ENCODE measurements around the gene TRPM1.

TRPM1 gene

DNA sequence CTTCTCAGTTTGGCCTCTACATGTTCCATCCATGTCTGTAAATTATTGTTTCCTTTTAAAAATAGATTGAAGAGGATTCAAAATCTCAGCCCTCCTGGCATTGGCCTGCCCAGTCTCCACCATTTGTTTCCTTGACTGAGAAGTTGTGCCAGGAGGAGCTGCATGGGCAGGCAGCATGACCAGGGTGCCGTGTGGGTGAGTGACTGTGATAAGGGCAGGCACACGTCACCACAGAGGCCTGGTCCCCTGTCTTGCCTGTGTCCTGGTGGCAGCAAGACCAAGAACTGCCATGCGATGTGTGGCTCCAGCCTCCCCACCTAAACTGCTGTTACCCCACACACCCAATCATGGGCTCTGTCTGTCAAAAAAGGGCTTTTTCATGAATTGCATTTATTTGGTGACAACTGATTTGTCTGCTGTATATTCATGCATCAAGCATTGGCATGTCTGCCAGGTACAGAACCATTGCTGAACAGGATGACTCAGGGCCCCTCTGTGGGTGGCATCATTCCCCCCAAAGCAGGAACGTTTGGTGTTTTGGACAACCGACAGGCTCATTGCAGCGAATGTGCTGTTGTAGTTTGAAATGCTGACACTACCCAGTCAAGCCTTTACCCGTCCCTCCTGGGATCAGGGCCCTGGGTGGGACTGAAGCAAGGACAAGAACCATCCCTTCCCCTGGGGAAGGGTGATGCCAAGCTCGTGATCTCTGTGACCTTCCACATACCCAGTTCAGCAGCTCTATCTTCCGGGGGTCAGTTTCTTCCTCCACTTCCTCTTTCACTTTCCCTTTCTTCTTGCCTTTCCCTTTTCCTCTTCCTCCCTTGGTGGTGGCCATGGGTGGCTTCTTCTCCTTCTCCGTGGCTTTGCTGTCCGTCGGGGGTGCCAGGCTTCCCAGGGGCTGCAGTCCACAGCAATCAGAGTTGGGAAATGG is 51.6 kb downstream of the TRPM1 start:
- DNase-seq (ENCODE audit: low read depth in 2 of 2), result no peak

DNA sequence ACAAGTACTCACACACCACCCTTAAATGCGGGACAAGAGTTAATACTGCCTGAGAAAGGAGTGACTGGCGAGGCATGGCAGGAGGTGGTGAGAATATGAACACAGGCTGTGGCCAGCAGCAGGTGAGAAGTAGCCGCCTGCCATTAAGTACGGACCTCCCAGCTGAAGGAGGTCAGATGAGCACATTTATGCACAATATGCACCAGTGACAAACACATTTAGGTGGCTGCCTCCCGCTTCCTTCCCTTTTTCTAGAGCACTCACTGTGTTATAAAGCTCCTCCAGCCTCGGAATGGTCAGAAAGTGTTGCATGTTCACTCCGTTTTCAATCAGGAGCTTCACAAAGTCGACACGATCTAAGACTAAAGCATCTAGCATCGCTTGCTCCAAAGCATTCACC is 52.4 kb downstream of the TRPM1 start:
- no peak for DNase-seq (ENCODE audit: low read depth in 2 of 2)

DNA sequence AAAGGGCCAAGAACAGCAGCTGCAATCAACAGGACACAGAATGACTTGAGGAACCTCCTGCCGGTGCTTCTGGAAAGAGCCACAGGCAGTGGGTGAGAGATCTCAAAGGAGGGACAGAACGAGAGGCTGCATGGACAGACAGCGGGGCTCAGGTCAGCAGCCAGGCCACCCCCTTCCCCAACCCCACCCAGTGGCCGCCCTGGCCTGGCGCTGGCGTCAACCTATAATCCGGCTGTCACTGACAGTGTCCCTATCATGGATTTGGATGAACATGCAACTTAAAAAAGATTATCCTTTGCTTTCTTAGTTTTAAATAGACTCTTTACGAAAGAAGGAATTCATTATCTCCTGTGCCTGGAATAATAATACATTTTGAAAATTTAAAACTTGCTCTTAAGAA is 54.1 kb downstream of the TRPM1 start:
- DNase-seq (ENCODE audit: low read depth in 2 of 2), result no peak

DNA sequence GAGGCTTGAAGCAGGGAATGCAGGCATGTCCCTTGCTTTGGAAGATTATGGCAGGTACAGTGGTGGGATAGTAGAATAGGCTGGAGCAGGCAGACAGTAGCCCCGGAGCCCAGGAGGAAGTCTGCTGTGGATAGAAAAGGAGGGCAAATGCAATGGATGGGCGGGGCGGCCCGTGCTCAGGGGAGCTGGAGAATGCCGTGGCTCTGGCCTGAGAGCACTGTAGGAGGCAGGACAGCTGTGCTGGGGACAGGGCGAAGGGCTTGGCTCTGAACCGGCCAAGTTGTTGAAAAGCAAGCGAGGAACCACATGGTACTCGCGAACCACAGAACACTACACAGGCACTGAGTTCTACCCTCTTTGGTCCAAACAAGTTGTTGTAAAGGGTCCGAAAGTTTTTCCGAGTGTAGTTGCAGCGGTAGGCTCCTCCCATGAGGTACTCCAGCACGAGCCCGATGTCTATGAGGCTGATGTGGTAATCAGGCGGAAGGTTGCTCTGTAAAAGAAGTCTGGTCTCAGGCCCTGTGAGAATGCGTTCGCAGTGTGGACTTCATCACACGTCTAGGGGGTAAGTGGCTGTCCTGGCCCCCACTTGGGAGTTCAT is 54.7 kb downstream of the TRPM1 start:
- DNase-seq (ENCODE audit: low read depth in 2 of 2), result no peak

DNA sequence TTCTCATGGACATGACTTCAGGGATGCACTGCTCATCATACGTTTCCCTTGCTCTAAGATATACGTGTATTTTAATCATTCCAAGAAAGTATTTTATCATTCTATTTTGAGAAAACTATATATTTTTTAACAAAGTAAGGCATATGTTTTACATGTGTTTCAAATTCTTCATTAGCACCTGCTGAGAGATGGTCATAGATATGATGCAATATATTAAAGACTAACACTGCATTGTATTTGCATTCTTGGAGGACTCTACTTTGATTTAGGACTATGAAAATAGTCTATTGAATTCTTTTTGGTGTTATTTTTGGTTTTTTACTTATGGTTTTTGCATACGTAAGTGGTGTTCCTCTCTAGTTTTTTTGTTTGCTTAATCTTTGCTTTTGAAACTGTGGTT is 55.9 kb downstream of the TRPM1 start:
- DNase-seq (ENCODE audit: low read depth in 2 of 2), result no peak

DNA sequence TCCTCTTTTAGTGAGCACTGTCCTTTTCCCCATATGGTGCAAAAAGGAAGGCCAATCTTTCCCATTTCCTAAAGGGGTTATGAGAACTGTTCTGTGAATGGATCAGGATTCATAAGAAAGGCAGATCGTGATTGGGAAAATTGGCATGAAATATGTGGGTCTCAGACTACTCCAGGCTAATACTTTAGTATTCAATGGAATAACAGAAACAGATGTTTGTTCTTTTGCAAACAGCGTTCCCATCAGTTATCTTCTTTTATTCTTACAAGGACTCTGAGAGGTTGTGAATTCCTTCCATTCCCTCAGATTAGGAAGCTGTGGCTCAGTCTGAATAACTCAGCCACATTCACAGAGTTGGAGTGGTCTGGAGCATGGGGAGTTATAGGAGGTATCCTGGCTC is 58.8 kb downstream of the TRPM1 start:
- no peak for DNase-seq (ENCODE audit: low read depth in 2 of 2)

DNA sequence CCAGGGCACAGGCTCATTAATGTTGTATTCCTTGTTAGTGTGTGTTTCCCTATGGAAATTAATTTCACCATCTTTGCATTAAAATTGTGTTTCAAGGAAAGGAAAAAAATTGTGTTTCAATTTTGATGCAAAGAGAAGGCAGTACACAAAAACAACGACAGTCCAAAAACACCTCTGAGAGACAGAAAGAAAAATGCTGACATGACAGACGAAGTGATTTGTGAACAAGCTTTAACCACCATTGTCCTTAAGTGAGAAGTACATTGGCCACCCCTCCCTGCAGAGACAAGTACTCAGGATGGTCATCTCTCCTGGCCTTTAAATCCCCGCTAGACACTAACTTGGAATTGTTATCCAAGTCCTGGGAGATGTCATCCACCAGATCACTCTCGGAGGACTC is 59.9 kb downstream of the TRPM1 start:
- no peak for DNase-seq (ENCODE audit: low read depth in 2 of 2)

DNA sequence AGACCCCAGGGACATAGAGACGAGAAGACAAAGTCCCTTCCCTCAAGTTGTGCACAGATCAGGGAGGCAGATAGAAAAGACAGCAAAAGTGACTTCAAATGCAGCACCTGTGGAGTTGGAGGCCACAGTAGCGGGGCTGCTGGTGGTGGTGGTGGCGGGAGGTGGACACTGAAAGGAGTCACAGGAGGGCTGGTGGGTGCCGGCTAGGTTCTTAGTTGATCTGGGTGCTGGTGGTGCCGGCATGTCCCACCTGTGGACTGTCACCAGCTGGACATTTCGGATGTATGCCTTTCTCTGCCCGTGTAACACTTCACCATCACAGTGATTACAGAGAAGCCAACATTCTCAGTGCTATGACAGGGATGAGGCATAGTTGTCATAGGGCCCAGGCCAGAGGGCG is 60.9 kb downstream of the TRPM1 start:
- no peak for DNase-seq (ENCODE audit: low read depth in 2 of 2)

DNA sequence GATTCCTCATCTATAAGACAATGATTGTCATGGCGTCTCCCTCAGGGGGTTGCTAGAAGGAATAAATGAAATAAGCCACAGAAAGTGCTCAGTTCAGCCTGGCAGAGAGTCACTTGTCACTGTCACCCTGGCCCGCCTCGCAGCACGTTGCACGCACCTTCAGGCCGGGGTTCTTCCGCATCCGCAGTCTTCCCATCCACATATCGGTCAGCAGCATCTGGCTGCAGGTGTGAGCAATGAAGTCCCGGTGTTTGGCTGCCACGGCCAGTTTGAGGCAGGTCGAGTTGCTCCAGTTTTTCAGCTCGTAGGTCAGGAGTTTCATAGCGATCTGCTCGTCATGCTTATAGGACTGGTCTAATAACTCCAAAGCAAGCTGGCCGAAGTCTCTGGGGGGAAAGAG is 61.6 kb downstream of the TRPM1 start:
- DNase-seq (ENCODE audit: low read depth in 2 of 2), result no peak

DNA sequence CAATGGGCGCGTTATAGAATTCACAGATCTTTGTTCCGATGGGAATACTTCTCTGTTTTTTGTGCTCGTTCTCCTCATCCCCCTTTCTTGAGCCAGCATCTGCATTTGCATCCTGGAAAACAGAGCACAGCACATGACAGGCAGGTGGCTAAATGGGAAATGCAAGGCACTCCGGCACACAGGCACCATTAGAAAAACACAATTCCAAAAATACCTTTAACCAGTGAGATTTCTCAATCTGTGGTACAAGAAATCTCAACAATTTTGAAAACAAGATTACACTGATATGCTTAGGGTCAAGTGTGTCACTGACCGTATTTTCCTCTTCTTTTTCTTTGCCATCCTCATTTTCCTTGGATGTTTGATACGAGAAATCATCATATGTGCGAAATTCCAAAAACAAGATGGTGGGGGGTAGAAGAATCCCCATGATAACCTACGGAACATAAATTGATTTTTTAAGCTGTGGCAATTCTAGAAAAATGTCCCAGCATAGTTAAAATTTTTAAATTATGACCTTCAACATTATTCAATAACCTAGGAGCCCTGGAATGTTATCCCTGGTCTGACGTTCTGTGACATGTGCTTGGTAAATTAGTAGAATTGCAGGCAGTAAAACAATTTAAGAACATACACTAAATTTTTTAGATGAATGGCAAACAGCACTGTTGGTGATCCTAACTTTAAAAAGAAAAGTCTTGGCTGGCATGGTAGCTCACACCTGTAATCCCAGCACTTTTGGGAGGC is 63.6 kb downstream of the TRPM1 start:
- DNase-seq (ENCODE audit: low read depth in 2 of 2), result no peak

DNA sequence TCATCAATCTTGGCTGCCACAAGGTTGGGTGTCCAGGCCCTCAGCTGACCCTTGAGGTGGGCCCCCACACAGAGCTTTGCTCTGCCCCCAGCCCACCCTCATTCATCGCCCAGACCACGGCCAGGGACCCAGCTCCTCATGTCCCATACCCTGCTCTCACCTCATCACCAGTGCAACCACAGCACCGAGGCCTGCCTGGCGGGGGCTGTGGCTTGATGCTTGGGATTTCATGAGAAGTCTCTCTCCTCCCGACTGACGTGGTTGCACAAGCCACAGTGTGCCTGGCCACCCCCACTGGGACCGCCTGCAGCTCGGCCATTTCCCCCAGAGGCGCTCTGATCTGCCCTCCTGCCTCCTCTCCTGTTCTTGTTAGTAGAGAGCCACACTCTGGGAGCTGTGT is 64.7 kb downstream of the TRPM1 start:
- no peak for DNase-seq (ENCODE audit: low read depth in 2 of 2)

DNA sequence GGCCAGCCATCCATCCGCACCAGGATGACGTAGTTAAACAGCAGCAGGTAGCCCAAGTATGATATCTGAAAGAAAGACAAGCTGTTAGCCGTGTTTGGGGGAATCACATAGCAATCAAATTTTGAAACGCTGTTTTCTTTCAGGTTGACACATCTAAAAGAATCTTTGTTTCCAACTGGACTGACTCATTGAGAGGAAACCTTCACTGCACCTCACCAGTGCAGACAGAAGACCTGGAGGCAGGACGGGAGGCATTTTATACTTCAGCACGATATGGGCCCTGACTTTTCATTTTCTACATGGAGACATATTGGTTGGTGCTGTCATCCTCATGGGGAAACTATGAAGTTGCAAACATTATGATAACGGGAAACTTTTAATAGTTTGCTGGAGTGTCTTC is 65.9 kb downstream of the TRPM1 start:
- DNase-seq (ENCODE audit: low read depth in 2 of 2), result no peak

DNA sequence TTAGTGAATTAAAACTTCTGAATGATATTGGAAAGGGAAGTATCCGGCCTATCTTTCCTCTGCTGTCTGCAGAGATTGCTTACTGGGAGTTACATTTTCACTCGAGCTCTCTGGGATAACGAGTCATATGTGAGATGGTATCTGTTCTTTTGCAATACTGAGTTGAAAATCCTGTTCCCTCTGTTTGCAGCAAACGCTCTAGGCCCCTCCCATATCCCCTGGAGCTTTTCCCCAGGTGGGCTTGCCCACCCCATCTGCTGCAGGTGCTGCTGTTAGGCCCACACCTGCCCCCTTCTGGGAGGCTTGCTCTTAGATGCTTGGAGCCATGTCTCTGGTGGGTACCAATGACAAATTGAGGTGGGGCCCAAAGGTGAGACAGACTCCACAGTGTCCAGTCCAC is 67.4 kb downstream of the TRPM1 start:
- no peak for DNase-seq (ENCODE audit: low read depth in 2 of 2)

DNA sequence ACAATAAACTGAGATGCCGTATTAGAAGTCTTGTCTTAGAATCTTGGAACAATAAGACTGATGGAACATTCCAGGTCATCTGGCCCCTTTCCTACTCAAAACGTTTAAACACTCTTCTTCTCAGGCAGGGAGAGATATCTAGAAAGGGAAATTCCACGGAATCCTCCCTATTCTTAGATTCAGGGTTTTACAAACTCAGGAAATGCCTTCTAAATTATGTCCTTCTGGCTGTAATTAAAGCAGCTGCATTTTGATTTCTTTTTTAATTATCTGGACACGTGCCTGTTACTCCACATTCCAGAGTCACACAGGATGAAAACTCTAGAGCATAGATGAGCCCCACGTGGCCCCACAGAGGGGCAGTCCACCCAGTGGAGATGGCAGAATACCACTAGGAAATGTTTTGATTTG is 68.6 kb downstream of the TRPM1 start:
- DNase-seq (ENCODE audit: low read depth in 2 of 2), result no peak

DNA sequence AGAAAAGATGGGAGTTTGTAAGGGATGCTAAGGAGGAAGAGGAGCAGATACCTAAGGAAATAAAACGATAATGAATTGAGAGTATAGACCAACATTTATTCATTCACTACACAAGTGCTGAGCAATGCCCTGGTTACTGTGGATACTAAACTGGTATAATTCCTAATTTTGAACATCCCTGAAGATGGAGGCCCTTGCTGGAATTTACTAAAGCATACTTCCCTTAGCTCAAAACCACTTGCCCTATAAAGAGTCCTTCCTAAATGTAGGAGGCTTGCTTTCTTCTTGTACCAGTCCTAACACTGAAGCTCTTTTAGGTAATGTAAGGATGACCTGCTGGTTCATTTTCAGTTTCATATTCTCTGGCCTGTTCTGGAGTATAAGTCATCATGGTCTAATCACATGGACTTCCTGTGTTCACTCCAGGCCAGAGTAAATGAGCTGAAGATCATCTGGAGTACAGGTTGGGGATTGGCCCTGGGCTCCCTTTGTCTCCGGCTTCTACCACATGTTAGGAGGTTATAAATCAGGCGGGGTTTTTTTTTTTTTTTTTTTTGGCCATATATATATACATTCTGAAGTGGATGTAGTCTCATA is 70.0 kb downstream of the TRPM1 start:
- DNase-seq (ENCODE audit: low read depth in 2 of 2), result no peak

DNA sequence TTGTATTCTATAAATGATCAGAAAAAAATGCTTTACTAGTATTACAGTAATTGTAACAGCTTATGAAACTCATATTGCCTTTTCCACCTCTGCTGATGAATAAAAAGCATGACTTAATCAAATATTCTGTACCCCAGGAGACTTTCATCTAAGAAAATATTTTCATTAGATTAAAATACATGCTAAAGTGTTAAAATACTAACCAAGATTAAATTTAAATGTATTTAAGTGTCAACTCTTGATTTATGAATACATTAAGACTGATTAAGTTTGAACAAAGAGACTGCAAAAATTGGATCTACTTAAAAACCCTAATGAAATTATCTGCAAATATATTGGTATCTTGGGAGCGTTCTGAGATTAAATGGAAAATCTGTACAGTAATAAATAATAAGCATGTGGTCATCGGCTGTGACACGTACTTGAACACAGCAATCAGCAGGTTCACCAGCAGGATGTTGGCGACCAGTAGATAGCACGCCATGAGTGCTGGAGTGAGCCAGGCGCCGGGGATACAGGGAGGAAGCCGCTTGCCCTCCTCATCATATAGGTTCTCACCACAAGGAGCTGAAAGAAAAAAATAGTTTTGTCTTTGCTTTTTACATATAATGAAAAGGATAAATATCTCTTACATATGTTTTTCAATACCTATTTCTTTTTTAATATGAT is 73.5 kb downstream of the TRPM1 start:
- DNase-seq (ENCODE audit: low read depth in 2 of 2), result no peak

DNA sequence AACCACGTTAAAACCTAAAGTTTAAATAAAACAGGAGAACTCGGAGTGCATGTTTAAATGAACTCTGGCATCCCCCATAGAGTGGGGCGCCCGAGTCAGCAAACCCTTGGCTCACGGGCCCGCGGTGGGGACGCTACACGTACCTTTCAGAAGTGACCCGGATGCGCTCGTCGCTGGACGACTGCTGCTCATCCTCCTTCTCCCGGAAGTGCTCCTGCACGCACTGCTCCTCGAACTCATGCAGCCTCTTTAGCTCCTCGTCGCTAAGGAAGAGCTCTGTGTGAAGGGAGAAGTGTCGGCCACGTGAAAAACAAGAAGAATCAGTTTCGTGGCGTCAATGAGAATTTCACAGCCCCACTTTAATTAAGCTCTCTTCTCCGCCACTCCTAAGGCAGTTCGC is 75.5 kb downstream of the TRPM1 start:
- no peak for DNase-seq (ENCODE audit: low read depth in 2 of 2)

DNA sequence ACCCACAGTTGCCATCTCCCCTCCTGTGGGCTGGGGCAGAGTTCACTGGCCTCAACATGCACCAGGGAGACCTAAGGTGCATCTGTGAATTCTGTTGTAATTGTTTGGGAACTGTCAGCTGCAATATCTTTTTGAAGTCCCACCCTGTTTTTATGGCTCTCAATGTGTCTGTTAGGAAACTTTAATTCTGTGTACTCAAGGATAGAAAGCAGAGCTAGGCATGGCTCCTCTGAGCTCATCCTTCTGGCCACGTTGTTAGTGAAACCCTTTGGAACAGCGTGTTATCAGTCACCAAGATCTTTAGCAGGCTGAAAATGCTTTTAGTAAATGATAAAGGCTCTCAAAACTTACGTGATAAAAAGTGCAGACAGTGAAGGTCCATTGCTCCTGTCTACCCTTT is 76.5 kb downstream of the TRPM1 start:
- DNase-seq (ENCODE audit: low read depth in 2 of 2), result no peak

DNA sequence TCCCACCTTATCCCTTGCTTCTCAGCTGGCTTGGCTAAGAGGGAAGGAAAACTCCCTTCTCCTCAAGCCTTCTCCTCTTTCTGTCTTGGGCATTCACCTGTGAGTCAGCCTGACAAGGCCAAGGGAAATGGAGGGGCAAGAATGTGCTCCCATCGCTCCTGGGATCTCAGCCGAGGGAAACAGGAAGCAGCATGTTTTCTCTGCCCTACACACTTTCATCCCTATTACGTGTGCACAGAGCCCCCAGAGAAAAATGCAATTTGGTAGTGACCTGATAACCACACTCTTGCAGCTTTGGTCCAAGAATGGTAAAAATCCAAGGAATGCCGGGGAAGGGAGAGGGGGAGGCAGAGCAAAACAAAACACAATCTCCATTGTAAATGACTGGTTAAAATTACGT is 77.2 kb downstream of the TRPM1 start:
- DNase-seq (ENCODE audit: low read depth in 2 of 2), result no peak

DNA sequence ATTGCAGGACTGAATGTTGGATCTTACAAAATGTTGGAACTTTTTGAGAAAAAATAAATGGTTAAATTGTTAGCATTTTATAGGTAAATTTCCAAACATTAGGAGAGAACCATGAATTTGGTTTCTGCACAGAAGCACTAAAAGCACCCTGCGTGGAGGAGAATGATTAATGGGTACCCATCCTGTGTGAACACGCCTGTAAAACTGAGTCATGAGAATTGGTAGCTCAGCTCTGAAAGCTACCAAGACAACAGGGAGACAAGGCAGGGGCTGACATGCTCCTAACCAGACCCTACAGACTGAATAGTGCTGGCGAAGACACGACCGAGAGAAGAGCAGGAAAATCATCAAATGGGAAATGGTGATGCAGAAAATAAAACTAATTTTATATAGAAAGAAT is 77.7 kb downstream of the TRPM1 start:
- DNase-seq (ENCODE audit: low read depth in 2 of 2), result no peak

DNA sequence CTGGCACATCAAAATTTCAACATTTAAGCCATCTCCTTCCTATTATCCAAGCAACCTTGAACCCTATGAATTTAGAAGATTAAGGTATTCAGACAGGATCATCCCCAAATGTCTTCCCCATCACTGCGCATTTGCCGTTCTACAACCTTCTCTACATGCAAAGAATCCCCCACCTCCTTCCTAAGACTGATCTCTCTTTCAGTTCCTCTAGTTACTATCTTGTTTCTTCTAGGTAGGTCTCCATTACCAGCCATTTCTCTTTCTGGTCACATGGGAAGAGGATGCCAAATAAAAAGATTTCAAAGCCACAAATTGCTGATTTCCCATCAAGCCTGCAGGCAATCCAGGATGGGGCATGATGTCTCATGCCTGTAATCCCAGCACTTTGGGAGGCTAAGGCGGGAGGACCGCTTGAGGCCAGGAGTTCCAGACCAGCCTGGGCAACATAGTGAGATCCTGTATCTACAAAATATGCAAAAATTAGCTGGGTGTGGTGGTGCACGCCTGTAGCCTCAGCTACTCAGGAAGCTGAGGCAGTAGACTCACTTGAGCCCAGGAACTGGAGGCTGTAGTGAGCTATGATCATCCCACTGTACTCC is 80.4 kb downstream of the TRPM1 start:
- DNase-seq (ENCODE audit: low read depth in 2 of 2), result no peak

All from stimulated activated CD8-positive, alpha-beta memory T cell treated with anti-CD3 and anti-CD28 coated beads, Interleukin-2, amount 100 ng/mL, for 1 hour (primary cell).